GM03348 (cell line): Measurements from ENCODE around the gene SNRNP200.
A peak's percentile ranks its signal among the peaks of the same experiment; 100 is the strongest.
"Not testable (repeated sequence)": the region's sequence is repeated elsewhere in the genome, so short reads cannot be mapped to it uniquely, and the experiment has no call there.

Experiments used
- DNase-seq: peaks from one replicate; pipeline ENCODE4 v3.0.0; 2012; ENCODE audit warnings: low spot score

The SNRNP200 gene

DNA sequence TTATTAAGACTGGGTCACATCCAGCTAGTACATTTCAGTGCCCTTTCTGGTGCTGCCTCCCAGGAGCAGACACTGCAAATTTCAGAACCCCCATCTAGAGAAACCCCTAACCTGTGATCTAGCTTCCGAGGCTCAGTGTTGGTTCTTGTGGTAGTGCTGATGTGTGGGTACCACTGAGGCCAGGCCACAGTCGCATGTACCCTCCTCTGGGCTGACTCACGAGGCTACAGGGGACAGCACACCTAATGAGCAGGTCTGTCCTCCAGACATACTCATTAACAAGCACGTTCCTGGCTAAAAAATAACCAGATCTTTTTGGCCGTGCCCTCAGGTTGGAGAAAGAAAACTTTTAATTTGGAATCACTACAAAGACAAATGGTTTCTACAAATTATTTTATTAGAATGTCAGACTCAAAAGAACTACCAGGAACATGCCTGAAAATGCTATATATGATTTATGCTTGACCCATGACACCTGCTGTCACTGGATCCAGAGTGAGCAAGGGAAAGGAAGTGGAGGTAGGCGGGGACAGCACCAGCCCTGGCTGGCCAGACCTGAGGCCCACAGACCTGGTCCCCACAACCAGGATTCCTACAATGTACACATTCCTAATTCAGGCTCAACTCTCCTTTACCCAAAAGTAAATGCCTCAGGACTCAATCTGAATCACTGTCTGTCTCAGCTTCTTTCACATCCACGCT, 30.8 kb downstream of the SNRNP200 start:
- no peak for DNase-seq

- no peak for DNase-seq
These were observed 31.6 kb downstream of the SNRNP200 start for GRCh38 chr2:96273763-96274162.

- no peak for DNase-seq
These were observed 33.4 kb downstream of the SNRNP200 start for GRCh38 chr2:96271995-96272394.

DNA sequence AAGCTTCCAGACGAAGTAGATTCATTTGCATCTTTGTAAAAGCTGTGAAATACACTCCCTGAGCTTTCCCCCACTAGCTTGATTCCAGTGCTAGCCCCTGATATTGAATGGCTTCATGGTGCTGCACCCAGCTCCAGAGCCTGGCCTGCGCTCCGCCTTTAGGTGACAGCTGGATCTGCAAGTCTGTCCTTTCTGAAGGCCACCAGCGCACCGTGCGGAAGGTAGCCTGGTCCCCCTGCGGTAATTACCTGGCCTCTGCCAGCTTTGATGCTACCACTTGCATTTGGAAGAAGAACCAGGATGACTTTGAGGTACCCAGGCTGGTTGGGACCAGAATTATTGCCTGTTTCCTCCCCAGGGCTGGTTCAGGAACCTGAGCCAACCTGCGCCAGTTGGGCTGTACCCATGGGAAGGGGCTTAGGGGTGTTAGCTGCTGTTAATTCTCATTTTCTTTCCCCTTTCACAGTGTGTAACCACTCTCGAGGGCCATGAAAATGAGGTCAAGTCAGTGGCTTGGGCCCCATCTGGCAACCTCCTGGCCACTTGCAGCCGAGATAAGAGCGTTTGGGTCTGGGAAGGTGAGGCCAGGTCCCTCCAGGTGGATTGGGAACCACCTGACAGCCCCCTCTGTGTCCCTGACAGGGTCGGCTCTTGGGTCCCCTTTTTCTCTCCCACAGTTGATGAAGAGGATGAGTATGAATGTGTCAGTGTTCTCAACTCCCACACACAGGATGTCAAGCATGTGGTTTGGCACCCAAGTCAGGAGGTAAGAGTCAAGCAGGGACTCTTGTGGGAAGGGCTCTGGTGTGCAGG, 38.0 kb downstream of the SNRNP200 start:
- DNase-seq = peak; percentile 38

DNA sequence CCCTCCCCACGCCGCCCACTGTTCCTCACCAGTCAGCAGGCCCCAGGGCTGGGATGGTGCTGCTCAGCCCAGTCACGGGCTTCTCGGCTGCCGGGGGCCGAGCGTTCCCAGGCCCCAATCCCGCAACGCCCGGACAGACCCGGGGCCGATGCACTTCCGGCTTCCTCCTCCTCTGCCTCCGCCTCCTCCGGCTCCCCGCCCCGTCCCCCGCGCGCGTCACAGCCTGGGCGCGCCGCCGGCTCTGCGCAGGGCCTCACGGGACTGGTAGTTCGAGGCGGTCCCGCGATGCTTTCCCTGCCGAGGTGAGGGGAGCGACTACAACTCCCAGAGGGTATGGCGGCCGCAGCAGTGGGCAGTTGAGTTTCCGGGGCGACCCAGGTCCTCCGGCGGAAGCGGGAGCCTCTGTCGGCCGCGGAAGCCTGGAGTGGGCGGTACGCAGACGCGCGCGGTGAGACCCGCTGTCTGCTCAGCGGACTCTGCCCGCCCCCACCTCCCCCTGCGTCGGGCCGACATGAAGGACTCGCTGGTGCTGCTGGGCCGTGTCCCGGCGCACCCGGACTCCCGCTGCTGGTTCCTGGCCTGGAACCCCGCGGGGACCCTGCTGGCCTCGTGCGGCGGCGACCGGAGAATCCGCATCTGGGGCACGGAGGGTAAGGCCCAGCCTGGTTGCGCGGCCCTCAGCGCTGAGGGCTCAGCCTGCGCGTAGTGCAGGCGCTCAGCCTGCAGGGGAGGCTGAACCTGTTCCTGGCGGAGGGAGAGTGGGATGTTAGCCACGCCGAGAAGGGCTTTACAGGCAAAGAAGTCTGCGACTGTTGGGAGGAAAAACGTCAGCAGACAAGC, 39.3 kb downstream of the SNRNP200 start, which contains the start of the genes CIAO1 and TMEM127:
TSS of gene CIAO1 (plus strand) at position 386 of the 840 bp plus-strand sequence. CDS start at position 512, 126 bp downstream.
TSS of gene TMEM127 (minus strand) at position 158 of the 840 bp plus-strand sequence. CDS start 616 bp downstream, outside the sequence.
- DNase-seq = peak; percentile 99

DNA sequence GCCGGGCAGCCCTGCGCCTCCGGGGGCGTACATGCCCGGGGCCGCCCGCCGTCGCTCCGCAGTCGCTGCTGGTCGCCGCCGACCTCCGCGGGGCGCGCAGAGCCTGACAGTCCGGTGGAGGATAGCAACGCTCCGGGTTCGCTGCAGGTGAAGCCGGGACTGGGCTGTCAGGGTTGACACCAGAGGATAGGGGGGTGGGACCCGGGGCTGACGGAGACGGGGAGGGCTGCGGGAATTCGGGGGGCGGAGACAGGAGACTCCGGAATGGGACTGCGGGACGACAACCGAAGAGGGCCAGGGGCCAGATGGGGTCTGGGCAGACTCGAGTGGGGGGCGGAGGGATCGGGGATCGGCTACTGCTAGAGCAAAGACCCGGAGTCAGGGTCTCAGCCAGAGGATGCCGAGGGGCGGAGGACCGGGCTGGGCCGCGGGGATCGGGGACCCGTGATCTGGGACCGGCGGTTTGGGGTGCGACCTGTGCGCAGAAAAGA, 40.0 kb downstream of the SNRNP200 start:
- DNase-seq = peak; percentile 75

- peak; percentile 50 for DNase-seq
These were observed 40.5 kb downstream of the SNRNP200 start for GRCh38 chr2:96264656-96265348.

DNA sequence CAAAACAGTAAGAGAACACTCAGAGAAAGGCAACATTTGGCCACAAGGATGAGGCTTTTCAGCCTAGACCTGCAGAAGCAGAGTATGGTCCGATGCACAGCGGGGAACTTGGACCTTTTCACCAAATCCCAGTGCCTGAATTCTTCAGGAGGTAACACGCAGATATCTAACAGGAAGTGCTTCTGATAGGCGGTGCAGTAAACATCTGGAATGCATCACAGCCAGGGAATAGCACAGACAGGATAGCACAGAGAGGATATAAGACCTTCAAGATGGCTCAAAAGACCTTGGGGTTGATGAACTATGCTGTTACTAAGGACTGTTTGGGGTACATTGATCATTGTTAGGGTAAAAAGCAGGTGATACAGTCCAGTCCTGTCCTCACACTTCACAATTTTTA, 41.3 kb downstream of the SNRNP200 start:
- DNase-seq = peak; percentile 29

GRCh38 chr2:96262306-96262705, 43.0 kb downstream of the SNRNP200 start:
- peak; percentile 47 for DNase-seq

DNA sequence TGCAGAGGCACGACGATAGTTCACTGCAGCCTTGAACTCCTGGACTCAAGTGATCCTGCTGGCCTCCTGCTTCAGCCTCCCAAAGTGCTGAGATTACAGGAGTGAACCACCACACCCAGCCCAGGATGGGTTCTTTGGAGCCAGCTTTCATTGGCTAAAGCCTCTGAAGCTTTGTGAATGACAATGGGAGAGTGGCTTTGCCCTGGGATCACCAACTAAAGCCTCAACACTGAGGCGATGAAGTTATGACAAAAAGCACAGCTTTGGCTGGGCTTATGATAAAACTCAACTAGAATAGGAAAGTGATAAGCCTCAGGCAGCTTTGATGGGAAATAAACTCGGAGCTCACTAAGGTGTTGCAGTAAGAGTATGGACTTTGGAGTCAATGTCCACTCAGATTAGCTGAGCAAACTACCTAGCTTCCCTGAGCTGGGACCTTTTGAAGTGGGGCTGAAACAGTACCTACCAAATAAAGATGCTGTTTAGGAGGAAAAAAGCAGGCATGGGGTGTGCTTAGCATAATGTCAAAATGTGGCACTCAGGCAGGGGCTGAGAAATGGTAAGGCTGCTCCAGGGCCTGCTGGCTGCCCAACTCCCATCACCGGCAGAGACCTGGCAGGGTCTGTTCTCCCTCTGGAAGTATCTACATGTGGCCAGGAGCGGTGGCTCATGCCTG, 43.9 kb downstream of the SNRNP200 start:
- DNase-seq = no peak

DNA sequence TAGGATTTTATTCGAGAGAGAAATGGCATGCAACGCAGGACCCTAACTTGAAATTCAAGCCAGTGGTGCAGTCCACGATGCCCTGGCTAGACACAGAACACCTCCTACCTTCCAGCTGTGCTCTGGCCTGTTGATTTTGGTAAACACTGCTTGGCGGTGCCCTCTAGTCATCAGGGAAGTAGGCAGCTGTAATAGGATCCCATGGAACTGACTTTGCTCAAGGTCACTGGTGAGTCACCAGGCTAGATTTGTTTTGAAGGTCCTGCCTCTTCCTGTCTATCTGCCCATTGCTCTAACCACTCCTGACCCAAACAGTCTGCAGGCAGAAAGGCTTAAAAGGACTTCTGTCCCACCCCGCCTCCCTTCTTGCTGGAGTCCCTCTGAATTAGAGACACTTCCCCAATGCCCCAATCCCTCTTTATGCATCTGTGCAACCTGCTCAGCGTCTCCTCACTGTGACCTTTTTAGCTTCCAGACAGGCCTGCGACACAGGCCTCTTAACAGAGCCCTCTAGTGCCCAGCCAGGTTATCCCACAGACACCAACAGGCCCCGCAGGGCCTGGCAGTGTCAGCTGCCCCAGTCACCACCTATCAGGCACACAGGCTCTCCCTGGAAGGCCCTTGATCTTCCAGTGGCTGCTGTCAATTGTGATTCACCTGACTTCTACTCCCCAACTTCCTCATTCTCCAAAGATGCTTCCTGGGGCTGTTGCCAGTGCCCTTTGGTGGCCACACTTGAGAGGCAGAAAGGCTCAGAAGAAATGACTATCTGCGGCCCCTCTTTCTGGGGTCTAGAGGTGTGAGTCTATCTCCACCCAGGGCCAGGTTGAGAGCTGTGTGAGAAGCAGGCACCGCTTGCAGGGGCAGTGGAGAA, 44.7 kb downstream of the SNRNP200 start:
- peak; percentile 89 for DNase-seq

DNA sequence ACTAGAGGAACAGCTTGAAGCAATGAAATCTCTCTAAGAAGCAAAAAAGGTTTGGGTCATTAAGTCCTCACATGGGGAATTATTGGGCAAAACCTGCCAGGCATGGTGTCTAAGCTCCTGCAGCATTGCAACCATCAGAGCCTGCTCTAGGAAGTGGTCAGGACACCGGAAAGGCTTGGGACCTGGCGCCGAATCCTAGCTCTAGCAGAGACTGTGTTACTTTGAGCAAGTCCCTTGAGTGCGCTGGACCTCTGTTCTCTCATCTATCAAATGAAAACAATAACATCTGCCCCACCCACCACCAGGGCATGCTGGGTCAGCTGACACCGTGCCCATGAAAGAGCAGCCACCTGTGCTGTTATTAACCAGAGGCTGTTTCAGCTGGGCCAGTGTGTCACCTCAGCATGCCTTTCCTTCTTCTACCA, 45.8 kb downstream of the SNRNP200 start:
- DNase-seq = no peak

DNA sequence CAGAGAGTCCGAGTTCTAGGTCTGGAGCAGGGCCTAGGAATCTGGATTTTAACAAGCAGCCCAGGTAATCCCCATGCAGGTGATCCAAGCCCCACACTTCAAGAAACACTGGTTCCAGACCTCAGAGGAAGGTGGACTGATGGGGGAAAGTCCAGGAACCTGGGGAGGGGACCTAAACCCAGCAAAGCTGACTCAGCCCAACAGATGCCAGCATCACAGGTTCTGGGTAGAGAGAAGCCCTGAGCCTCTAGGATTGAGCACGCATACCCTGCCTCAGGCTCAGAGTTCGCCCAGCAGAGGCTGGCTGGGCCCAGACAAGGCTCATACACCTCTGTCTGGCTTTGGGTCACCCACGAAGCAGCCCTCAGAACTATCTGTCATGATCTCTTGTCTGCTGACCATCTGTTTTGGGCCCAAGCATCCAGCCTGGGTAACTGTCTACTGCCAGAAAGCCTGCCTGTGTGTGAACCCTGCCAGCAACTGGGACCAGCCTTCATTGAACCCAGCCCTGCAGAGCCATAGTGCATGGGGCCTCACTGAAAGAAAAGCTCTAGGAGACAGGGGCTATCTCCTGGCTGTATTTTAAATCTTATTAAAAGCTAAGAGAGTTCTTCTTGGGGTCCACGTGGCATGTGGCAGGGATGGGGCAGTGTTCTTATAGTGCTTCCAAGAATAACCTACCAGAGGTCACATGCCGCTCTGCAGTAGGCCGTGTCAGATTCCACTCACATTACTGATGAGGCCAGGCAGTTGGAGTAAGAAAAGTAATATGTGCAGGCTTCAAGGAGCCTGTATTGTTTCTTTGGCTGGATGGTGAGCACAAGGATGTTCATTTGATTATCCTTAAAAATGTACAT, 47.0 kb downstream of the SNRNP200 start:
- DNase-seq = no peak

DNA sequence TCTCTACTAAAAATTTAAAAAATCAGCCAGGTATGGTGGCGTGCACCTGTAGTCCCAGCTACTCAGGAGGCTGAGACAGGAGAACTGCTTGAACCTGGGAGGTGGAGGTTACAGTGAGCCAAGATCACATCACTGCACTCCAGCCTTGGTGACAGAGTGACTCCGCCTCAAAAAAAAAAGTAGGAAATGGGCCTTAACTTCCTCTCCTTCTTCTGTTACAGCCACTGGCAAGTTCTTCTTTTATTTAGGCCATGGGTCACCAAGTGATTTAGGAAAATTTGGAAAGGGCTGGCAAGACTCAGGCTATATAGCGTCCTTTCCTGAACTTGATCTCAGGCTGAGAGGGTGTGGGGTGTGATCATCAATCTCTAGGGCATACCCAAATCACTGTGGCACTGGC, 47.6 kb downstream of the SNRNP200 start:
- not testable (repeated sequence) for DNase-seq

- no peak for DNase-seq
These were observed 48.7 kb downstream of the SNRNP200 start for GRCh38 chr2:96256611-96257113.

DNA sequence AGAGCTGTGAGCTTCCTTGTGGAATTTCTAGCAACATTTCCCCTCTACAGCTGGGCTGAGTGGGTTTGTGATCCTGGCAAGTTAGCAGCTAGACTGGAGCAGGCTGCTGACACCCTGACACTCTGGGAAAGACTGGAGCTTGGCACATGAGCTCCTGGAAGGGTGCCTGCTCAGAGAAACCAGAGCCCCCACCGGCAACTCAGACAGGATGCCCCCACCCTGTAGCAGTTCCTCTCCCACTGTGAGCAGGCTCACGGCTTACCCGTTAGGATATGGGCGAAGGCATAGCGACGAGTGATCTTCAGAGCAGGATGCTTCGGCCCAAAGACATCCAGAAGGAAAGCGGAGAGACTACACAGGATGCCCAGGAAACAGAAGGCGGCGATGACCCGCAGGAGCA, 50.8 kb downstream of the SNRNP200 start:
- DNase-seq = no peak

GRCh38 chr2:96253006-96253405, 52.3 kb downstream of the SNRNP200 start:
- no peak for DNase-seq

GRCh38 chr2:96252526-96252925, 52.8 kb downstream of the SNRNP200 start:
- no peak for DNase-seq
